GM23338 (cell line): ENCODE data around the gene UBE2QL1. TPM values are rescaled to one million over a fixed set of nuclear protein-coding genes. Genes with fewer than 3 reads are reported as not detected.

Source experiments
- ATAC-seq: fragments of 200-7000 bp; cut with Tn5 transposase; 3 replicates; pipeline ENCODE4 v1.9.1; 2020
- DNase-seq: peaks from one replicate; pipeline ENCODE4 v3.0.0-alpha.2; 2015; ENCODE audit warnings: low spot score
- H2AFZ ChIP-seq: fragments of 200-600 bp; sonication (generic); 2 replicates; pipeline ENCODE4 v1.8.0; 2016; ENCODE audit warnings: antibody characterized with exemption, mild to moderate bottlenecking, moderate library complexity
- H3F3A ChIP-seq: fragments of 200-600 bp; sonication (generic); replicated peaks from 2 replicates; pipeline ENCODE4 v1.8.0; 2017; ENCODE audit warnings: antibody characterized with exemption, mixed run types, low read depth
- H3K27ac ChIP-seq: fragments of 200-600 bp; sonication (generic); 2 replicates; pipeline ENCODE4 v1.6.1; 2016; ENCODE audit warnings: low read depth
- H3K27me3 ChIP-seq: fragments of 200-600 bp; sonication (generic); 2 replicates; pipeline ENCODE4 v1.8.0; 2016; ENCODE audit warnings: mild to moderate bottlenecking, mixed run types, moderate library complexity; ENCODE audit not compliant: insufficient read depth
- H3K36me3 ChIP-seq: fragments of 200-600 bp; sonication (generic); 2 replicates; pipeline ENCODE4 v1.8.0; 2016; ENCODE audit warnings: mild to moderate bottlenecking; ENCODE audit not compliant: insufficient read depth
- H3K4me1 ChIP-seq: fragments of 200-600 bp; sonication (generic); 2 replicates; pipeline ENCODE4 v1.8.0; 2016; ENCODE audit warnings: mild to moderate bottlenecking, moderate library complexity; ENCODE audit not compliant: insufficient read depth
- H3K4me2 ChIP-seq: fragments of 200-600 bp; sonication (generic); 2 replicates; pipeline ENCODE4 v1.7.1; 2017; ENCODE audit warnings: mixed run types
- H3K4me3 ChIP-seq: fragments of 200-600 bp; sonication (generic); 2 replicates; pipeline ENCODE4 v1.6.1; 2016; ENCODE audit warnings: mixed run types
- H3K79me2 ChIP-seq: fragments of 200-600 bp; sonication (generic); replicated peaks from 2 replicates; pipeline ENCODE4 v1.8.0; 2017; ENCODE audit warnings: mild to moderate bottlenecking; ENCODE audit not compliant: insufficient read depth
- H3K9me2 ChIP-seq: fragments of 200-600 bp; sonication (generic); 2 replicates; pipeline ENCODE4 v1.8.0; 2017; ENCODE audit not compliant: insufficient read depth
- H4K20me1 ChIP-seq: fragments of 200-600 bp; sonication (generic); replicated peaks from 2 replicates; pipeline ENCODE4 v1.8.0; 2017; ENCODE audit warnings: mild to moderate bottlenecking; ENCODE audit not compliant: insufficient read depth
- H3K27ac Mint-ChIP-seq: 2 replicates; pipeline ENCODE4 v1.8.0; 2020; ENCODE audit warnings: inconsistent platforms, mild to moderate bottlenecking, moderate library complexity, mixed read lengths
- H3K27me3 Mint-ChIP-seq: 3 replicates; pipeline ENCODE4 v1.8.0; 2022; ENCODE audit warnings: low read depth, mild to moderate bottlenecking, moderate library complexity, mixed read lengths, inconsistent platforms; ENCODE audit not compliant: insufficient read depth, poor library complexity
- H3K36me3 Mint-ChIP-seq: 3 replicates; pipeline ENCODE4 v1.8.0; 2021; ENCODE audit warnings: low read depth, mild to moderate bottlenecking, inconsistent platforms, moderate library complexity, mixed read lengths
- H3K4me1 Mint-ChIP-seq: 3 replicates; pipeline ENCODE4 v1.8.0; 2020; ENCODE audit warnings: mild to moderate bottlenecking, inconsistent platforms, mixed read lengths
- H3K4me3 Mint-ChIP-seq: 3 replicates; pipeline ENCODE4 v1.8.0; 2021; ENCODE audit warnings: moderate library complexity, mild to moderate bottlenecking, inconsistent platforms, mixed read lengths
- H3K9me3 Mint-ChIP-seq: 3 replicates; pipeline ENCODE4 v1.8.0; 2020; ENCODE audit warnings: moderate library complexity, mild to moderate bottlenecking, inconsistent platforms, mixed read lengths
- CREB1 ChIP-seq: fragments of 250-450 bp; sonication (Bioruptor Pico); IDR thresholded peaks from 2 replicates; pipeline ENCODE4 v1.5.0; 2020; ENCODE audit warnings: low read depth, mild to moderate bottlenecking, moderate library complexity
- EZH2 ChIP-seq: fragments of 200-600 bp; sonication (generic); IDR thresholded peaks from one replicate; pipeline ENCODE4 v1.8.0; 2017; ENCODE audit warnings: antibody characterized with exemption, mild to moderate bottlenecking, low read depth; ENCODE audit not compliant: unreplicated experiment
- EZH2phosphoT487 ChIP-seq: fragments of 200-600 bp; sonication (generic); IDR thresholded peaks from one replicate; pipeline ENCODE4 v1.8.1; 2018; ENCODE audit warnings: antibody characterized with exemption; ENCODE audit not compliant: unreplicated experiment
- NANOG ChIP-seq: IDR thresholded peaks from 2 replicates; pipeline ENCODE4 v1.6.1; 2016; ENCODE audit warnings: antibody characterized with exemption, borderline replicate concordance
- POLR2AphosphoS5 ChIP-seq: IDR thresholded peaks from 2 replicates; pipeline ENCODE4 v1.6.1; 2016; ENCODE audit warnings: antibody characterized with exemption, low read depth
- STAT1 ChIP-seq: IDR thresholded peaks from one replicate; pipeline ENCODE4 v1.6.1; 2016; ENCODE audit warnings: antibody characterized with exemption; ENCODE audit not compliant: unreplicated experiment
- ZNF114 ChIP-seq: fragments of 250-450 bp; sonication (Bioruptor Pico); IDR thresholded peaks from 2 replicates; pipeline ENCODE4 v1.5.0; 2020; ENCODE audit warnings: mild to moderate bottlenecking, moderate library complexity
- ZNF462 ChIP-seq: fragments of 250-450 bp; sonication (Bioruptor Pico); IDR thresholded peaks from 2 replicates; pipeline ENCODE4 v1.5.0; 2020; ENCODE audit warnings: mild to moderate bottlenecking, moderate library complexity
- polyA plus RNA-seq: library from polyadenylated mRNA; unstranded; fragments of >200 nt; fragmentation: Nextera tagmentation; extraction: Ambion mirVana; gene quantifications from 2 replicates; pipeline ENCODE4 v1.2.1, GENCODE V29; 2016
- total RNA-seq: library from RNA; depleted of rRNA; stranded (reverse); fragments of >200 nt; shearing (Covaris generic); gene quantifications from 2 replicates; pipeline ENCODE4 v1.2.3, GENCODE V29; 2014

Gene UBE2QL1
- total and polyA plus RNA-seq, 2 experiments from 2014 or later, result 0.40 to 0.83 TPM

GRCh38 chr5:6471252-6471651 is 22.6 kb downstream of the UBE2QL1 start (continued):
- TF ChIP-seq ZNF462 (CRISPR knock-in tag) (no peak), POLR2AphosphoS5 (no peak), ZNF114 (CRISPR knock-in tag) (no peak), CREB1 (CRISPR knock-in tag) (no peak), EZH2phosphoT487 (no peak), EZH2 (no peak), NANOG (no peak), STAT1 (no peak)

GRCh38 chr5:6472792-6473191 is 24.1 kb downstream of the UBE2QL1 start:
- no peak overlapping the region for H3K4me3 ChIP-seq
- H3K4me1 ChIP-seq, result peaks cover 16% of the 10 kb centered on the region
- Mint-ChIP-seq H3K27ac (no peak overlapping the region), H3K9me3 (no peaks in the 10 kb centered on the region), H3K4me3 (no peak overlapping the region), H3K36me3 (no peaks in the 10 kb centered on the region), H3K4me1 (peaks cover 28% of the 10 kb centered on the region), H3K27me3 (peaks cover 9% of the 10 kb centered on the region)
- H3K9me2 ChIP-seq, result no peaks in the 10 kb centered on the region
- H3K36me3 ChIP-seq, result no peaks in the 10 kb centered on the region
- no peaks in the 10 kb centered on the region for H3K79me2 ChIP-seq
- H3K27ac ChIP-seq, result no peak overlapping the region
- H3K27me3 ChIP-seq, result no peaks in the 10 kb centered on the region
- ATAC-seq (no peak), DNase-seq (no peak)
- TF ChIP-seq ZNF462 (CRISPR knock-in tag) (no peak), POLR2AphosphoS5 (no peak), EZH2 (no peak), NANOG (no peak), CREB1 (CRISPR knock-in tag) (no peak), STAT1 (no peak)
- H4K20me1 ChIP-seq, result no peaks in the 10 kb centered on the region
- H2AFZ ChIP-seq, result no peak overlapping the region
- H3F3A ChIP-seq, result no peaks in the 10 kb centered on the region
- H3K4me2 ChIP-seq, result no peak overlapping the region
